MG63 (cell line): Measurements from ENCODE around the gene RAB30. TPM values are rescaled to one million over a fixed set of nuclear protein-coding genes. Genes with fewer than 3 reads are reported as not detected.

Experiments used
- DNase-seq: peaks from one replicate; pipeline ENCODE4 v3.0.0-alpha.2; 2020
- H3K27me3 ChIP-seq: fragments of 250-450 bp; sonication (Bioruptor Pico); 2 replicates; pipeline ENCODE4 v1.5.1; 2020; ENCODE audit warnings: mild to moderate bottlenecking, moderate library complexity
- H3K36me3 ChIP-seq: fragments of 250-450 bp; sonication (Bioruptor Pico); 2 replicates; pipeline ENCODE4 v1.5.1; 2020; ENCODE audit warnings: mild to moderate bottlenecking, moderate library complexity
- H3K4me3 ChIP-seq: fragments of 250-450 bp; sonication (Bioruptor Pico); 2 replicates; pipeline ENCODE4 v1.5.1; 2020; ENCODE audit warnings: mild to moderate bottlenecking, moderate library complexity
- H3K9me3 ChIP-seq: fragments of 250-450 bp; sonication (Bioruptor Pico); 2 replicates; pipeline ENCODE4 v1.5.1; 2020; ENCODE audit warnings: mild to moderate bottlenecking, moderate library complexity
- total RNA-seq: library from RNA; depleted of rRNA; stranded (reverse); fragments of >200 nt; shearing (Covaris generic); gene quantifications from 2 replicates; pipeline ENCODE4 v1.2.3, GENCODE V29; 2014; ENCODE audit warnings: low replicate concordance; rRNA removed

The RAB30 gene
- total RNA-seq, 1 experiment from 2014 or later: 6.1 TPM

- Histone ChIP-seq H3K36me3 (peaks cover 15% of the 10 kb centered on the region), H3K4me3 (no peak overlapping the region), H3K27me3 (no peaks in the 10 kb centered on the region), H3K9me3 (no peaks in the 10 kb centered on the region)
- DNase-seq: no peak
Measured at GRCh38 chr11:82924522-82925224, 147.0 kb downstream of the RAB30 start.

Other genes starting within 250 kb of the RAB30 start
- 24.0 and 33.3 TPM in 2 replicates for gene PRCP, start 171.5 kb downstream of the RAB30 start, total RNA-seq
- gene DDIAS, start 170.2 kb downstream of the RAB30 start, total RNA-seq: 9.2 and 10.3 TPM in 2 replicates
- gene PCF11, start 85.2 kb upstream of the RAB30 start, total RNA-seq: 18.0 and 48.3 TPM in 2 replicates
- gene ANKRD42, start 121.8 kb upstream of the RAB30 start, total RNA-seq: 6.1 and 12.4 TPM in 2 replicates
- gene CCDC90B, start 214.5 kb upstream of the RAB30 start, total RNA-seq: 16.8 and 29.0 TPM in 2 replicates